Sigmoid colon (tissue), 3 donors: Measurements from ENCODE around the gene GNAS-AS1.

Experiments
- POLR2A ChIP-seq, 2 donors: fragments of 450-650 bp; IDR thresholded peaks; one replicate each; pipeline ENCODE4 v1.6.1; 2016; ENCODE audit warnings: antibody characterized with exemption in 2 of 2, mild to moderate bottlenecking in 2 of 2, moderate library complexity in 2 of 2
- TF ChIP-seq, protein P1 (sequence below), 4 experiments: fragments of 450-650 bp in 3 of 4; fragments of 200-600 bp in 1 of 4; IDR thresholded peaks; one replicate each; pipeline ENCODE4 v1.5.1; 2016 to 2019; ENCODE audit warnings: antibody characterized with exemption in 4 of 4, mild to moderate bottlenecking in 3 of 4, moderate library complexity in 2 of 4

DNA sequence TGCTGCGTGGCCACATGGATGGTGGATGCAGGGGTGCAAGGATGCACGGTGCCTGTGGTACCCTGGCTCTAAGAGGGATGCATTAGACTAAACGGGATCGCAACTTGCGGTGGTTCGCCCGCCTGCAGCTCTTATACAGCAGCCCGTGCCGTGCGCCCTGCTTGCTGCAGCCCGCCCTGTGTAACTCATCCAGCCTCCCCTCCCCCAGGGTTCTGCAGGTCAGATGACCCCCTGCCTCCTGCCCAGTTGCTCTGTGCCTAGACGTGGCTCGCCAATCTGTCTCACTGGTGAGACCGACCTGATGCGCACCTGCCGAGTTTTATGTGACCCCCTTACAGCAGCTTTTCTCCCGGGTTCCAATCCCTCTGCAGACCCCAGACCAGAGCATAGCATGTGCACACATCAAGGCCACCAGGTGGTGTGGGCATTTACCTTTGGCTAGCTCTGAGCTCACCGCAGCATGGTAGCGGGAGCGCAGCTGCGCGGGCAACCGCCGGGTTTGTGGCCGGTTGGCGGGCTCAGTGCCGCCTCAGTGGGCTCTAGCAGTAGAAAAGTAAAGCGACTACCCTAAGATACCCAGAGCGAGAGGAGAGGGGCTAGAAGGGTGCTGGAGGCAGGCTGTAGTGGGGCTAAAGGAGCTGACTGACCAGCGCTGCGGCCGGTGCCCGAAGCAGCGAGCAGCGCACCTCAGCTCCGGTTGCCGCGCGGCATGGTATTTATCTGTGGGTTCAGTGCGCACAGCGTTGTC lies 693 bp upstream of the GNAS-AS1 start:
- TF ChIP-seq, protein P1, sequence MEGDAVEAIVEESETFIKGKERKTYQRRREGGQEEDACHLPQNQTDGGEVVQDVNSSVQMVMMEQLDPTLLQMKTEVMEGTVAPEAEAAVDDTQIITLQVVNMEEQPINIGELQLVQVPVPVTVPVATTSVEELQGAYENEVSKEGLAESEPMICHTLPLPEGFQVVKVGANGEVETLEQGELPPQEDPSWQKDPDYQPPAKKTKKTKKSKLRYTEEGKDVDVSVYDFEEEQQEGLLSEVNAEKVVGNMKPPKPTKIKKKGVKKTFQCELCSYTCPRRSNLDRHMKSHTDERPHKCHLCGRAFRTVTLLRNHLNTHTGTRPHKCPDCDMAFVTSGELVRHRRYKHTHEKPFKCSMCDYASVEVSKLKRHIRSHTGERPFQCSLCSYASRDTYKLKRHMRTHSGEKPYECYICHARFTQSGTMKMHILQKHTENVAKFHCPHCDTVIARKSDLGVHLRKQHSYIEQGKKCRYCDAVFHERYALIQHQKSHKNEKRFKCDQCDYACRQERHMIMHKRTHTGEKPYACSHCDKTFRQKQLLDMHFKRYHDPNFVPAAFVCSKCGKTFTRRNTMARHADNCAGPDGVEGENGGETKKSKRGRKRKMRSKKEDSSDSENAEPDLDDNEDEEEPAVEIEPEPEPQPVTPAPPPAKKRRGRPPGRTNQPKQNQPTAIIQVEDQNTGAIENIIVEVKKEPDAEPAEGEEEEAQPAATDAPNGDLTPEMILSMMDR (IDR thresholded peaks at IDR 0.05): no peak
- no peak for TF ChIP-seq POLR2A (IDR thresholded peaks at IDR 0.05)
